TTC549 (cell line): ENCODE measurements around the gene PLPPR4.
"Not testable (repeated sequence)": the region's sequence is repeated elsewhere in the genome, so short reads cannot be mapped to it uniquely, and the experiment has no call there.

ENCODE experiments used
- FAIRE-seq: peaks from 2 replicates; lab custom pipeline; 2012; peaks lifted over from hg19 to GRCh38; lab: Jason Lieb, UNC

The PLPPR4 gene

GRCh38 chr1:99264201-99265021 is at the start of gene PLPPR4:
Gene PLPPR4, plus strand, starts transcription at chr1:99264492. Its CDS starts 102 bp downstream, at chr1:99264594.
- no peak for FAIRE-seq

GRCh38 chr1:99216956-99217355 is 47.3 kb upstream of the PLPPR4 start:
- no peak for FAIRE-seq

GRCh38 chr1:99217599-99217998 is 46.7 kb upstream of the PLPPR4 start:
- no peak for FAIRE-seq

GRCh38 chr1:99218572-99218971 is 45.7 kb upstream of the PLPPR4 start:
- no peak for FAIRE-seq

- FAIRE-seq: no peak
These were observed 45.3 kb upstream of the PLPPR4 start for GRCh38 chr1:99218999-99219398.

GRCh38 chr1:99227056-99227897 is 37.0 kb upstream of the PLPPR4 start:
- no peak for FAIRE-seq

- FAIRE-seq: no peak
These were observed 36.1 kb upstream of the PLPPR4 start for GRCh38 chr1:99228153-99228552.

GRCh38 chr1:99229122-99229521 is 35.2 kb upstream of the PLPPR4 start:
- FAIRE-seq: no peak

GRCh38 chr1:99230695-99231094 is 33.6 kb upstream of the PLPPR4 start:
- no peak for FAIRE-seq

- FAIRE-seq: no peak
These were observed 32.1 kb upstream of the PLPPR4 start for GRCh38 chr1:99232172-99232571.

- no peak for FAIRE-seq
These were observed 30.8 kb upstream of the PLPPR4 start for GRCh38 chr1:99233446-99233845.

- FAIRE-seq: no peak
These were observed 27.5 kb upstream of the PLPPR4 start for GRCh38 chr1:99236756-99237155.

GRCh38 chr1:99239690-99240089 is 24.6 kb upstream of the PLPPR4 start:
- no peak for FAIRE-seq

GRCh38 chr1:99240621-99241020 is 23.7 kb upstream of the PLPPR4 start:
- no peak for FAIRE-seq

GRCh38 chr1:99246152-99246551 is 18.1 kb upstream of the PLPPR4 start:
- FAIRE-seq: no peak

GRCh38 chr1:99247199-99247598 is 17.1 kb upstream of the PLPPR4 start:
- FAIRE-seq: no peak

- FAIRE-seq: no peak
These were observed 13.6 kb upstream of the PLPPR4 start for GRCh38 chr1:99250728-99251127.

GRCh38 chr1:99251308-99251707 is 13.0 kb upstream of the PLPPR4 start:
- FAIRE-seq: peak; percentile 50

GRCh38 chr1:99252630-99253029 is 11.7 kb upstream of the PLPPR4 start:
- no peak for FAIRE-seq

- FAIRE-seq: not testable (repeated sequence)
These were observed 3.9 kb upstream of the PLPPR4 start for GRCh38 chr1:99260402-99260801.

GRCh38 chr1:99265124-99265523 is 832 bp downstream of the PLPPR4 start:
- no peak for FAIRE-seq

GRCh38 chr1:99266726-99267125 is 2.4 kb downstream of the PLPPR4 start:
- FAIRE-seq: no peak

GRCh38 chr1:99268021-99268420 is 3.7 kb downstream of the PLPPR4 start:
- no peak for FAIRE-seq
